H9 (cell line): ENCODE results near the gene SERPINA3. TPM values are rescaled to one million over a fixed set of nuclear protein-coding genes. Genes with fewer than 3 reads are reported as not detected.

Experiments used
- DNase-seq: peaks from one replicate; pipeline ENCODE4 v3.0.0-alpha.2; 2017
- H2AFZ ChIP-seq: one replicate; pipeline ENCODE4 v1.6.1; 2013; ENCODE audit warnings: mild to moderate bottlenecking, low read length, control low read depth, moderate library complexity
- H2AK5ac ChIP-seq: 2 replicates; pipeline ENCODE4 v1.6.1; 2013; ENCODE audit warnings: low read length, control low read depth, mixed read lengths; ENCODE audit not compliant: insufficient read length
- H2BK120ac ChIP-seq: one replicate; pipeline ENCODE4 v1.6.1; 2013; ENCODE audit warnings: low read depth, mild to moderate bottlenecking, low read length, control low read depth, inconsistent platforms; ENCODE audit not compliant: poor library complexity, severe bottlenecking
- H2BK12ac ChIP-seq: 2 replicates; pipeline ENCODE4 v1.6.1; 2013; ENCODE audit warnings: low read length, control low read depth, mixed read lengths, low read depth; ENCODE audit not compliant: insufficient read length
- H2BK15ac ChIP-seq: 2 replicates; pipeline ENCODE4 v1.6.1; 2013; ENCODE audit warnings: low read depth, low read length, control low read depth
- H2BK20ac ChIP-seq: one replicate; pipeline ENCODE4 v1.6.1; 2013; ENCODE audit warnings: low read depth, mild to moderate bottlenecking, low read length, control low read depth, inconsistent platforms; ENCODE audit not compliant: poor library complexity, severe bottlenecking
- H2BK5ac ChIP-seq: 2 replicates; pipeline ENCODE4 v1.6.1; 2013; ENCODE audit warnings: low read length, control low read depth, mixed read lengths; ENCODE audit not compliant: insufficient read length
- H3K14ac ChIP-seq: 2 replicates; pipeline ENCODE4 v1.6.1; 2013; ENCODE audit warnings: low read length, control low read depth; ENCODE audit not compliant: insufficient read depth
- H3K18ac ChIP-seq: 2 replicates; pipeline ENCODE4 v1.6.1; 2013; ENCODE audit warnings: low read depth, mild to moderate bottlenecking, mixed read lengths, low read length, control low read depth; ENCODE audit not compliant: insufficient read length
- H3K23ac ChIP-seq: 2 replicates; pipeline ENCODE4 v1.6.1; 2013; ENCODE audit warnings: low read length, control low read depth, mixed read lengths, low read depth; ENCODE audit not compliant: insufficient read length
- H3K23me2 ChIP-seq: 2 replicates; pipeline ENCODE4 v1.6.1; 2013; ENCODE audit warnings: low read depth, mild to moderate bottlenecking, mixed read lengths, low read length, control low read depth; ENCODE audit not compliant: insufficient read length, poor library complexity, severe bottlenecking
- H3K27ac ChIP-seq: 2 replicates; pipeline ENCODE4 v1.5.1; 2013; ENCODE audit warnings: low read length, control low read depth, mixed read lengths, low read depth; ENCODE audit not compliant: insufficient read length
- H3K27me3 ChIP-seq: 2 replicates; pipeline ENCODE4 v1.6.1; 2013; ENCODE audit warnings: low read length, control low read depth, inconsistent platforms; ENCODE audit not compliant: insufficient read depth
- H3K4ac ChIP-seq: 2 replicates; pipeline ENCODE4 v1.6.1; 2013; ENCODE audit warnings: low read depth, mild to moderate bottlenecking, control low read depth, inconsistent platforms, low read length, moderate library complexity
- H3K4me1 ChIP-seq: 2 replicates; pipeline ENCODE4 v1.6.1; 2013; ENCODE audit warnings: low read length, control low read depth, inconsistent platforms; ENCODE audit not compliant: insufficient read depth
- H3K4me2 ChIP-seq: 2 replicates; pipeline ENCODE4 v1.6.1; 2013; ENCODE audit warnings: low read length, control low read depth, mixed read lengths; ENCODE audit not compliant: insufficient read length, insufficient read depth
- H3K56ac ChIP-seq: 2 replicates; pipeline ENCODE4 v1.6.1; 2013; ENCODE audit warnings: low read depth, mild to moderate bottlenecking, mixed read lengths, low read length, control low read depth; ENCODE audit not compliant: insufficient read length
- H3K79me1 ChIP-seq: 2 replicates; pipeline ENCODE4 v1.6.1; 2013; ENCODE audit warnings: low read depth, mild to moderate bottlenecking, moderate library complexity, low read length, control low read depth, inconsistent platforms; ENCODE audit not compliant: insufficient read depth, poor library complexity, severe bottlenecking
- H3K79me2 ChIP-seq: 2 replicates; pipeline ENCODE4 v1.6.1; 2013; ENCODE audit warnings: low read length, control low read depth, inconsistent platforms; ENCODE audit not compliant: insufficient read depth
- H3K9ac ChIP-seq: 2 replicates; pipeline ENCODE4 v1.6.1; 2013; ENCODE audit warnings: low read length, control low read depth, mixed read lengths; ENCODE audit not compliant: insufficient read length; ENCODE audit errors: extremely low read depth
- H3K9me3 ChIP-seq: one replicate; pipeline ENCODE4 v1.6.1; 2013; ENCODE audit warnings: low read depth, low read length, inconsistent platforms; ENCODE audit not compliant: control insufficient read depth
- H3T11ph ChIP-seq: one replicate; pipeline ENCODE4 v1.6.1; 2013; ENCODE audit warnings: mild to moderate bottlenecking, low read length, control low read depth, inconsistent platforms
- H4K20me1 ChIP-seq: one replicate; pipeline ENCODE4 v1.6.1; 2013; ENCODE audit not compliant: control insufficient read depth, insufficient read length, insufficient read depth
- H4K5ac ChIP-seq: 2 replicates; pipeline ENCODE4 v1.6.1; 2013; ENCODE audit warnings: low read depth, mild to moderate bottlenecking, mixed read lengths, low read length, control low read depth; ENCODE audit not compliant: insufficient read length
- H4K8ac ChIP-seq: replicated peaks from 2 replicates; pipeline ENCODE4 v1.6.1; 2013; ENCODE audit warnings: low read length, control low read depth, mixed read lengths, low read depth; ENCODE audit not compliant: insufficient read length
- H4K91ac ChIP-seq: 2 replicates; pipeline ENCODE4 v1.6.1; 2013; ENCODE audit warnings: low read depth, mild to moderate bottlenecking, moderate library complexity, mixed read lengths, low read length, control low read depth; ENCODE audit not compliant: insufficient read length
- H3K27ac Mint-ChIP-seq, 3 experiments: 2 replicates in 2 of 3; 3 replicates in 1 of 3; pipeline ENCODE4 v1.8.0; 2020 to 2021; ENCODE audit warnings: mixed read lengths in 3 of 3, mild to moderate bottlenecking in 1 of 3, moderate library complexity in 1 of 3
- H3K27me3 Mint-ChIP-seq: 2 replicates; pipeline ENCODE4 v1.8.0; 2021; ENCODE audit warnings: low read depth, mild to moderate bottlenecking, moderate library complexity, mixed read lengths
- H3K36me3 Mint-ChIP-seq, 3 experiments: 2 replicates in 2 of 3; 3 replicates in 1 of 3; pipeline ENCODE4 v1.8.0; 2020 to 2021; ENCODE audit warnings: low read depth in 3 of 3, mixed read lengths in 3 of 3; ENCODE audit not compliant: insufficient read depth in 1 of 3
- H3K4me1 Mint-ChIP-seq, 2 experiments: 2 replicates each; pipeline ENCODE4 v1.8.0; 2020; ENCODE audit warnings: mixed read lengths in 2 of 2
- H3K4me3 Mint-ChIP-seq, 2 experiments: 2 replicates in 1 of 2; 3 replicates in 1 of 2; pipeline ENCODE4 v1.8.0; 2020 to 2021; ENCODE audit warnings: mild to moderate bottlenecking in 2 of 2, mixed read lengths in 2 of 2, moderate library complexity in 1 of 2
- H3K9me3 Mint-ChIP-seq, 2 experiments: 2 replicates in 1 of 2; 3 replicates in 1 of 2; pipeline ENCODE4 v1.8.0; 2020; ENCODE audit warnings: mild to moderate bottlenecking in 2 of 2, mixed read lengths in 2 of 2, moderate library complexity in 1 of 2
- WGBS: extraction: QIAGEN DNeasy Blood & Tissue Kit; methylation state at CpG from one replicate; pipeline ENCODE4 v1.1.7; 2013; ENCODE audit warnings: missing lambda C conversion rate, low lambda C conversion rate, mixed read lengths; ENCODE audit not compliant: insufficient read length; ENCODE audit errors: extremely low coverage; 5-methylcytosine and 5-hydroxymethylcytosine counted together
- total RNA-seq: library from RNA; stranded (reverse); gene quantifications from 2 replicates; pipeline ENCODE4 v1.2.1, GENCODE V29; 2021
- TF ChIP-seq, protein P1 (sequence below): fragments of 200-600 bp; sonication (generic); conservative IDR thresholded peaks from 3 replicates; pipeline ENCODE4 v1.8.0; 2021; ENCODE audit warnings: antibody characterized with exemption, mild to moderate bottlenecking

The SERPINA3 gene
- total RNA-seq, 1 experiment from 2014 or later = not detected

DNA sequence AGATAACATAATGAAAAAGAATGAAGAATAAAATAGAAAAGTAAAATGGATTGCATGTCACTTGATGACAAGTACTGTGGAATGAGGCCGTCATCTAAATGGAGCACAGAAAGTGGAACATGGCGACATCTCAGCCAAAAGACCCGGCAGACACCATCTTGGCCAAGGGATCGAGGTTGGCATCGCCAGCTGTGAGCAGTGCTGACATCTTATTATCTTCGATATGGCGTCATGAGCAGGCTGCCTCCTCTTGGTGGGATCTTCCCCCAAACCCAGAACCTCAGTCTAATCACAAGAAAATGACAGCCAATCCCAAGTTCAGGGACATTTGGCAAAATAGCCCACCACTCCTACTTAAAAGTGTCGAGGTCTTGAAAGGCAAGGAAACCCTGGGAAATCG lies 15.8 kb upstream of the SERPINA3 start:
- Mint-ChIP-seq H3K27me3 (peaks cover 18% of the 10 kb centered on the region), H3K4me1 (peaks cover 14 to 16% of the 10 kb centered on the region in 2 experiments), H3K36me3 (peaks cover 0 to 5% (median 0%) of the 10 kb centered on the region in 3 experiments; a peak in 3 of 7 replicates), H3K4me3 (no peak overlapping the region), H3K9me3 (peaks cover under 1% of the 10 kb centered on the region in 2 experiments; a peak in 2 of 5 replicates), H3K27ac (no peak overlapping the region)
- no peak overlapping the region for H4K5ac ChIP-seq
- H3K9me3 ChIP-seq = no peaks in the 10 kb centered on the region
- no peak overlapping the region for H4K91ac ChIP-seq
- no peak overlapping the region for H3T11ph ChIP-seq
- TF ChIP-seq, protein P1, sequence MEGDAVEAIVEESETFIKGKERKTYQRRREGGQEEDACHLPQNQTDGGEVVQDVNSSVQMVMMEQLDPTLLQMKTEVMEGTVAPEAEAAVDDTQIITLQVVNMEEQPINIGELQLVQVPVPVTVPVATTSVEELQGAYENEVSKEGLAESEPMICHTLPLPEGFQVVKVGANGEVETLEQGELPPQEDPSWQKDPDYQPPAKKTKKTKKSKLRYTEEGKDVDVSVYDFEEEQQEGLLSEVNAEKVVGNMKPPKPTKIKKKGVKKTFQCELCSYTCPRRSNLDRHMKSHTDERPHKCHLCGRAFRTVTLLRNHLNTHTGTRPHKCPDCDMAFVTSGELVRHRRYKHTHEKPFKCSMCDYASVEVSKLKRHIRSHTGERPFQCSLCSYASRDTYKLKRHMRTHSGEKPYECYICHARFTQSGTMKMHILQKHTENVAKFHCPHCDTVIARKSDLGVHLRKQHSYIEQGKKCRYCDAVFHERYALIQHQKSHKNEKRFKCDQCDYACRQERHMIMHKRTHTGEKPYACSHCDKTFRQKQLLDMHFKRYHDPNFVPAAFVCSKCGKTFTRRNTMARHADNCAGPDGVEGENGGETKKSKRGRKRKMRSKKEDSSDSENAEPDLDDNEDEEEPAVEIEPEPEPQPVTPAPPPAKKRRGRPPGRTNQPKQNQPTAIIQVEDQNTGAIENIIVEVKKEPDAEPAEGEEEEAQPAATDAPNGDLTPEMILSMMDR = no peak
- H3K4me2 ChIP-seq = no peak overlapping the region
- no peak overlapping the region for H2BK15ac ChIP-seq
- H3K23ac ChIP-seq = no peak overlapping the region
- WGBS = no CpG with 5 or more reads among the region's 9 CpGs
- no peak overlapping the region for H2BK5ac ChIP-seq
- no peak overlapping the region for H2BK12ac ChIP-seq
- H2AFZ ChIP-seq = no peak overlapping the region
- no peak overlapping the region for H3K14ac ChIP-seq
- H3K9ac ChIP-seq = no peak overlapping the region
- no peak overlapping the region for H3K18ac ChIP-seq
- no peak overlapping the region for H3K56ac ChIP-seq
- no peak overlapping the region for H2BK20ac ChIP-seq
- no peak overlapping the region for H3K27ac ChIP-seq
- no peak overlapping the region for H4K8ac ChIP-seq
- no peaks in the 10 kb centered on the region for H4K20me1 ChIP-seq
- H2BK120ac ChIP-seq = no peak overlapping the region
- H3K23me2 ChIP-seq = no peaks in the 10 kb centered on the region
- 0 out of 2 replicates have a peak, but pooled peaks cover 2% of the 10 kb centered on the region for H3K4me1 ChIP-seq
- no peaks in the 10 kb centered on the region for H3K27me3 ChIP-seq
- no peak overlapping the region for H2AK5ac ChIP-seq
- H3K79me1 ChIP-seq = no peaks in the 10 kb centered on the region
- H3K79me2 ChIP-seq = no peaks in the 10 kb centered on the region
- no peak overlapping the region for H3K4ac ChIP-seq
- DNase-seq = no peak
